HG03469 (cell line): ENCODE data around the gene TMEM81.

Source experiments
- ATAC-seq: cut with Tn5 transposase; IDR thresholded peaks from one replicate; pipeline ENCODE4 v1.9.1; 2021; ENCODE audit warnings: mild to moderate bottlenecking, moderate library complexity, moderate number of reproducible peaks; ENCODE audit not compliant: unreplicated experiment

TMEM81 gene

DNA sequence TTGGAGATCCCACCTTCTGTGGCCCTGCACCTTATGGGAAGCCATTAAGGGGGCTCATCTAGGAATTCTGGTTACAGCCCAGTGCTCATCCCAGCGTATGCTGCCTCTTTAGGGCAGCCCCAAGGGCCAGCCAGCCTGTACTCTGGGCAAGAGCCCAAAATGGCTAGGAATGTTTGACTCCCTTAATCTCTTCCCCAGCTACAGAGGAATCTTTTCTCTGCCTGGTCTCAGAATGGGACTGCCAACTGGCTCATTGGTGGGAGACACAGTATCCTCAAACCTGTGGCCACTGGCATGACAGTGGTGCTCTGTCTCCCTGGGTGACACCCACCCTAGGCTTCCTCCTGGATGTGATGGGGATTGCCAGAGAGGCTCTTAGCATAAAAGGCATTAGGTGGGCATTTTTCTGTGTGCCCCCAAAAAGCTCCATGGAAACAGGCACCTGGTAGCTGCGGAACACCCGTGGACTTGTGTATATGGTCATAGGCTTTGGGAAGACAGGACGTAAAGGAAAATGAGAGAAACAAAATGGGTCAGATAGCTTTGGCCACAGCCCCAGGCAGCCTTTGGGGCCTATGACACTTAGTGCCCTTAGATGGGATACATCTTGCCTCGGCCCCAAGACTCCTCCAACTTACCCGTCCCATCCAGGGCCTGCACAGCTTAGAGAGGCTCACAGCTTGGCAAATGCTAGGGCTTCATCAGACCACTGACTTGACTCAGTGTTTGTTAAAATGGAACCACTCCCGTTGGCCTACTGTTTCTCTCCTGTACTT, 6.9 kb downstream of the TMEM81 start:
- no peak for ATAC-seq

DNA sequence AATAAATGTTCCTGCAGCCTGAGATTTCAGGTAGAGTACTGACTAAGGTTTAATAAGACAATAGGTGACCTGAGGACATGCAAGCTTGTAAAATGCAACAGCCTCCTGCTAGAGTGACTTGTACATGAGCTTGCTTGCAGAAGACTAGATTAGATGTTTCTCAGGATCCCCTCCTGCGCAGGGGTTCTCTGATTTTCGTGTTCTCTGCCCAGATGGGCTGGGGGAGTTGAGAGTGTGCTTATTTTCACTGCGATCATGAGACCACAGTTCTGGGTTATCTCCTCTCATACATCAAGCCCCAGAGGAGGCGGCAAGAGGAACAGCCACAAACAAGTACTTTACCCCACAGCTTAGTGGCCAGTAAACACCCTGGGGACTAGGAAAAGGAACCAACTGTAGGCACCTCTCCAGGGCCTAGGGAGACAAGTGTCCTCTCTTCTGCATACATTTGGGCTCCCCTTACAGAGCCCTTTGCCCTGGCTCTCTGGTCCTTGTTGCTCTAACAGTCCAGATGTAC, 8.0 kb downstream of the TMEM81 start:
- ATAC-seq = no peak

DNA sequence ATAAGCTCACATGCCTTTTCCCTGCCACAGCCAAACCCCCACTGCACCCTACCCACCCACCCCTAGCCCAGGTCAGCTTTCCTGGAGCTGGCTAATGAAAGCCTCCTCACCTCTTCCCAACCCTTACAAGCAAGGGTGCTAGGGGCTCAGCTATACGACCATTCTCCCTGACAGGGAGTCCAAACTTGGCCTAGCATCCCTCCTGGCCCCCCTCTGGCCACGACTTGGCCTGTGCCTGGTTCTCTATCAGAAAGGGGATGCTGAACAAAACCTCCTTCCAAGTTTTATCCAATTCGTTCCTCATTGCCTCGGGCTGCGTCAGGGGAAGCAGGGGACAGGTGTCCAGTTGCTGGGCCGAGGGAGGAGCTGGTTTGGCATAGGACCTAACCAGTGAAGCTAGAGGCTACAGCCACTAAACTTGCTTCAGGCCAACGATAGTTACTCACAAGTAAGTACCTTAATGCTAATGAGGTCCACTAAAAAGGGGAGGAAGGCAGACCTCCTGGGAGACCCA, 8.6 kb downstream of the TMEM81 start:
- no peak for ATAC-seq

DNA sequence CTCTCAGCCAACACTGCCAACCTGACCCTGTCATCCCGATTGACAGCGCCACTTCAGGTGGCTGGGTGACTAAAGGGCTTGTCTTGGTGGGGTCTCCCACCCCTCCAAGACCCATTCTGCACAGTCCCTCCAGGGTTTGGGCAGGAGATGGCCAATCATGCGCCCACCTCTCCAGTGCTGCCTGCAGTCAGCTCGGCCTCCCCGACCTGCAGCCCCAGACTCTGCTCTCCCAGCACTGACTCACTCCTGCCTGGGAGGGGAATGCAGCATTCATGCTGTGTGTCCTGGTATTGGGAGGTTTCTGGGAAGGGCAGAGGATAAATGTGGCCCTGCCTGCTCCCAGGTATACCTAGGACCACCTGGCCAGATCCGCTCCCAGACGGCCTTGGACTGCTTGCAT, 9.7 kb downstream of the TMEM81 start:
- no peak for ATAC-seq

DNA sequence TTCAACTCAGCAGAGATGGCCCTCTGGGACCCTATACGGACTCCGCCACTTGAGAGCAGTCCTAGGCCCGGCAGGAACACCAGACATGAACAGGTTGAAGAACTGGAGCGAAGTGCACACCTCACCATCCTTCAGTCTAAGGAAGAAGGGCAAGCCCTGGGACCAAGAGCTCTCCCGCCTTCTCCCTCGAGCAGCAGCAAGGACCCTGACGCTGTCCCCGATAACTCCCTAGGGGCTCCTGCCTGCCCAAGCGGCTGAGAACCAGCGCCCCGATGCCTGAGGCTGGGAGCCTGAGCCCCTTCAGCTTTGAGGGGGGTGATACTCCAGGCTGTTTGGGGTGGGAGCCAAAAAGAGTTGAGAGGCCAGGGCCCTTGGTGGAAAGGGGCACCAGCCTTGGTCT, 10.2 kb downstream of the TMEM81 start:
- no peak for ATAC-seq

DNA sequence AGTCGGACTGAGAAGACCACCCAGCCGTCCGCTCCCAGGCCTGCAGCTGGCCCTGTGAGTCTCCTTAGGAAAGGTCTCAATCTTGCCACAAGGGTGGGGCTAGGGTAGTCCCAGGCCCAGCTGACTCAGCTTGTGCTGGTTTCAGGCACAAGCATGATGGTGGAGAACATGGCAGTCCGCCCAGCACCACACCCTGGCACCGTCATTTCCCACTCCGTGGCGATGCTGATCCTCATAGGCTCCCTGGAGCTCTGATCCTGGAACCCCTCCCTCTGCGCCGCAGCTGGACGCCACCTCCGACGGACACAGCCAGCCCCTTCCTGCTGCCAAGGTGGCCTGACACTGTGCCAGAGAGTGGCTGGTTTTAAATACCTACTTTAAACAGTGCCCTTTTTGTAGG, 10.7 kb downstream of the TMEM81 start:
- no peak for ATAC-seq

DNA sequence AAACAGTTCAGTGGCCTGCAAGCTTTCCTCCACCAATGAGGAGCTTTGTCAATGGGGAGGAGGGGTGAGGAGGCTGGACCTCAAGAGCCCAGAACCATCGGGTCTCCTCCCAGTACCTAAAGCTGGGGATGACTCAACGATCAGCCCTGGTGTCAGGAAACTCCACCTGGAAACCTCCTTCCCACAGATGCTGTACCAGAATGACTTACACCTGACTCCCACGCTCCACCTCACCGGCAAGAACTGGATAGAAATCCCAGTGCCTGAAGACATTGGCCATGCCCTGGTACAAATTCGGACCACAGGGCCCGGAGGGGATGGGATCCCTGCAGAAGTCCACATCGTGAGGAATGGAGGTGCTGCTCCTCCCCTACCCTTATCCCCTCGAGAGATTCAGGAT, 11.4 kb downstream of the TMEM81 start:
- ATAC-seq = no peak

DNA sequence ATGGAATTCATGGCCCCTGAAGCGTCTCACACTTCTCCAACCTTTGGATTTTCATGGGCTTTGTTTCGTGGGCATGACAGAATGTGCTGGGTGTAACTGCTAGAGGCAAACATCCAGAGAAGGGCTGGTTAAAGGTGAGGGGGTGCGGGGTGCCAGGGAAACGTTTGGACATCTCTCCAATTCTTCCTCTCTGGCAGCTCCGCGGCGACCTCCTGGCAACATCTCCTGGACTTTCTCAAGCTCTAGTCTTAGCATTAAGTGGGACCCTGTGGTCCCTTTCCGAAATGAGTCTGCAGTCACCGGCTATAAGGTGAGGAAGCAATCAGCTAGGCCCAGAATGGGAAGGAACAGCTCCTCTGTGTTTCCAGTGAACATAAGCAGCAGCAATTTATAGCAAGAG, 12.0 kb downstream of the TMEM81 start:
- ATAC-seq = no peak

DNA sequence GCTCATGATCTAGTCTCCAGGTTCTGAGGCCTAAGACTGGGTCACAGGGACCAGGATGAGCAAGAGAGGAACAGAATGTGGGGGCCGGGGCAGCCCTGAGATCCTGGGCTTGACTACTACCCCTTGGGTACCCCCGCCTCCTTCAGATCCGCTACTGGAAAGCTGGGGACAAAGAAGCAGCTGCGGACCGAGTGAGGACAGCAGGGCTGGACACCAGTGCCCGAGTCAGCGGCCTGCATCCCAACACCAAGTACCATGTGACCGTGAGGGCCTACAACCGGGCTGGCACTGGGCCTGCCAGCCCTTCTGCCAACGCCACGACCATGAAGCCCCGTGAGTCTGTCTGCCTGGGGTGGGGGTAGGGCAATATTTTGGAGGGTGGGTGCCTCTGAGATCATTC, 12.5 kb downstream of the TMEM81 start:
- ATAC-seq = no peak

DNA sequence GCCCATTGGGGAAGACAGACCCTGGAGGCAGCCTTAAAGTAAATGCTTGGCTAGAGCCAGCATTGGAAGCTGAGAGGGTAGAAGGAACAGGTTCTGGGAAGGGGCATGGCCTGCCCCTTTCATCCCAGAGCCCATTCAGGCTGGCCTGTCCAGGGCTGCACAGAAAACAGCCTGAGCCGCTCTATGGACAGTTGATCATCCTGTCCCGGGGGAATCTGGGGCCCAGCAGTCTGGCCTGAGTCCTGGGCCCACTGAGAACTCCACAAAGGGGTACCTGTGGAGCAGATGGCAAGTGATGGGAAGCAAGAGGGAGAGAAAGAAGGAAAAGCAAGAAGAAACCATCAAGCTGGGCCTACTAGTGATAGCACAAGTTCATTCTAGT, 13.2 kb downstream of the TMEM81 start:
- no peak for ATAC-seq

DNA sequence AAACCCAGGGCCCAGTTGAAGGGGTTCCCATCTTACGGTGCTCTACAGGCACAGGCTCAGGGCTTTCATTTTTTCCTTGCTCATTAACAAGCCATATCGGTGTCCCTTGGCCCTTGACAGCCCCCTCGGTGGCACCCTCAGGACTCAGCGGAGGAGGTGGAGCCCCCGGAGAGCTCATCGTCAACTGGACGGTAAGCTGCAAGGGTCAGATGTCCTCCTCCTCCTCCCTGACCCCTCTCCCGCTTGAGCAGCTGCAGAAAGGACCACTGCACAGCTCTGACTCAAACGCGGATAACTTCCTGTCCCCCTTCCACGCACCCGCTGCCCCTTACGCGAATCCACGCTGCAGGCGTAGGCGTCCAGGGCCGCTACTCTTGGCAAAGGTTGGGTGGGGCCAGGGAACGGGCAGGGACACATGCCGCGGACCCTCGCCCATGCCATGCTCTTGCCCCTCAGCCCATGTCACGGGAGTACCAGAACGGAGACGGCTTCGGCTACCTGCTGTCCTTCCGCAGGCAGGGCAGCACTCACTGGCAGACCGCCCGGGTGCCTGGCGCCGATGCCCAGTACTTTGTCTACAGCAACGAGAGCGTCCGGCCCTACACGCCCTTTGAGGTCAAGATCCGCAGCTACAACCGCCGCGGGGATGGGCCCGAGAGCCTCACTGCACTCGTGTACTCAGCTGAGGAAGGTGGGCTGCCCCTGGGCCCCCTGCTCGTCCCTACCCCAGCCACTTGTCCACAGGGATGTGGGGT, 14.7 kb downstream of the TMEM81 start:
- ATAC-seq = no peak

DNA sequence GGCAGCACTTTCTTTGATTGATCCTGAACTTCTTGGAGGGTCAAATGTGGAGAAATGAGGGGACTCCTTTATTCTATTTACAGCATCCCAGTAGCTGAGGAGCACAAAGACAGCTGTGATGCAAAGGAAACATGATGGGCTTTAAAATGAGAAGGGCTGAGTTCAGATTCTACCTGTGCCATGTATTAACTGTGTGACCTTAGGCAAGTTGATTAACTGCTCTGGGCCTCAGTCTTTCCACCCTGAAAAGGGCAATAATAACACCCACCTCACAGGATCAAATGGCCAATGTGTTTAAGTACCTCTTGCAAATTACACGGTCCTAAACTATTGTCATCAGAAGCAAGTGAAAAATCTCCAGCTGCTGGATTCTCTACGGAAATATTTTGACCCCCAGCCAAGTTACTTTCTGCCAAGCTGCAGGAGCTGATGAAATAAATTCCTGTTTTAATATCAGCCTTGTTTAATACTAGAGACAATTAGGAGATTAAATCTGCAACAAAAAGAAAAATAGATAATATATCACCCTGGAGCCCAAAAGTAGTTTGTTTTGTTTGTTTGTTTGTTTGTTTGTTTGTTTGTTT, 15.7 kb downstream of the TMEM81 start:
- ATAC-seq = no peak

DNA sequence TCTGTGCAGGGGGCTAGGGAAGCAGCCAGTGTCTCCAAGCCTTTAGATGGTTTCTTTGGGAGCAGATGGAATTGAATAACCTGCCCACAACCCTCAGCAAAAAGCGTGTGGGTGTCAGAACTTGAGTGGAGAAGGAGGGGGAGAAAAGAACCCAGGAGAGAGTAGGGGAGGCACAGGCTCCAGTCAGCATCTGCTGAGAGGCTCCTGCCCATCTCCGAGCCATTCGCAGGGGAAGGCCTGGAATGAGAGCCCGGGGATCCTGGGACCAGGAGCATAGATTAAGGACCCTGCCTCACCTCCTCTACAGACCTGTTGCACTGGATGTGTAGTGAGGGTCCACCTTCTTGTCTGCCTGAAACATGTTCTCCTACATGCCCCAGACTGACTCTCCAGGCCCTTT, 16.3 kb downstream of the TMEM81 start:
- ATAC-seq = no peak

DNA sequence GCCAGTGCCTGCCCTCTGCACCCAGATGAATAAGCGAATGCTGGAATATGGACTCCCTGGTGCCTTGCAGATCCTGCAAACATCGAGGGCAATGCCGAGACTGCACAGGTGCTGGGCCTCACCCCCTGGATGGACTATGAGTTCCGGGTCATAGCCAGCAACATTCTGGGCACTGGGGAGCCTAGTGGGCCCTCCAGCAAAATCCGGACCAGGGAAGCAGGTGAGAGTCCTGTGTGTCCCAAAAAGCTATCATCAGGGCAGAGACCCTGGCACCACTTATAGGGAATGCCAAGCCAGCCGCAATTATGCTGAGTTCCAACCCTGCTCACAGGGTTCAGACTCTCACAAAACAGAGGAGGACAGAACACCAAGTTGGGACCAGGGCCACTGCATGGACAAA, 17.2 kb downstream of the TMEM81 start:
- ATAC-seq = no peak

DNA sequence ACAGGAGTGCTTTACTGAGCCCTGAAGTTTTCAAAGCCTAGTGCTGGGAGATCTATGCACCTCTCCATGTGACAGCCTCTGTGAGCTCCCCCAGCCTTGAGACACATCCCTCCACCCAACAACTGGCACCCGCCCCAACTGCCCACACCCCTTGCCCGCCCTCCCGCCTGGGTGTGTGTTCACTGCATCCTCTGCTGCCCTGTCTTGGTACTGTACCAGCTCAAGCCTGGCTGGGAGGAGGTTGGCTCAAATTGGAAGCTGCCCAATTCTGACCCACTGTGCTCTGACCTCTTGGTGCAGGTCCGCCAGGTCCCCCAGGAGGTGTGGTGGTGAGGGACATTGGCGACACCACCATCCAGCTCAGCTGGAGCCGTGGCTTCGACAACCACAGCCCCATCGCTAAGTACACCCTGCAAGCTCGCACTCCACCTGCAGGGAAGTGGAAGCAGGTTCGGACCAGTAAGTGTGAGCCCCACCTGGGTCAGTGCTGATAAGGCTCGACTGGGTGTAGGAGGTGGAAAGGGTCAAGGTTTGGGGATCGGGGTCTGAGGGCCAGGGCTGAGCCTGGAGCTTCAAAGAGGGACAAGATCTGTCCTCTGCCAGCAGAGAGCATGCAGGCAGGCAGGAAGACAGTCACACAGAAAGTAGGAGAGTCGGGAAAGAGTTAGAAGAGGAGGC, 18.0 kb downstream of the TMEM81 start:
- ATAC-seq = no peak

DNA sequence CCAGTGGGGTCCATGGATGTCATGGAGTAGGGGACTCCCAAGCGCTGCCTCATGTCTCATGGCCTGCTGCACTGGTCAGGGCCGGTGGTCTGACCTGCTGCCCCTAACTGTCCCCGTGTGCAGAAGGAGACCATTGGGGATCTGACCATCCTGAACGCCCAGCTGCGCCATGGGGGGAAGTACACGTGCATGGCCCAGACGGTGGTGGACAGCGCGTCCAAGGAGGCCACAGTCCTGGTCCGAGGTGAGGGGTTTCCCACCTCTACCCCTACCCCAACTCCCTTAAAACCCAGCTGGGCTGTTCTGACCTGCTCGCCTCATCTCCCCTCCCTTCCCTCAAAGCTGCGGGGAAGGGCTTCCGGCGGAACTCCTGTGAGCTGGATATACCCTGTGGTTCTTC, 18.6 kb downstream of the TMEM81 start:
- ATAC-seq = no peak

DNA sequence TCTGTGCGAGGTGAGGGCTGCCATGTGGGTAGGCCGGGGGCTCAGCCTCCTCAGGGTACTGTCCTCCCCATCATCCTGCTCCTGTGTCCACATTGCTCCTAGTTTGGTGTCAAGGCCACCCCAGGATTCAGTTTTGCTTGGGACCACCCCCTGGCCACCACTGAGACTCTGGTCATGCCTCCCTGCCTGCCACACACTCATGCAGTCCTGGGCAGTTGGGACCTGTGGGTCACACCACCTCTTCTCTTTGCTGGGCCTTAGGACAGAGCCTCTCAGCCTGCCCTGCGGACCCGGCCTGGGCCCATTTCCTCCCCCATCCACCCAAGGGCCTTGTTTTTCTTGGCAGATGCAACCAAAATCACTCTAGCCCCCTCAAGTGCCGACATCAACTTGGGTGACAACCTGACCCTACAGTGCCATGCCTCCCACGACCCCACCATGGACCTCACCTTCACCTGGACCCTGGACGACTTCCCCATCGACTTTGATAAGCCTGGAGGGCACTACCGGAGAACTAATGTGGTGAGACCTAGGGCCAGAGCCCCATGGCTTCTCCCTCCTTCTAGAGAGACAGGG, 19.4 kb downstream of the TMEM81 start:
- ATAC-seq = no peak

DNA sequence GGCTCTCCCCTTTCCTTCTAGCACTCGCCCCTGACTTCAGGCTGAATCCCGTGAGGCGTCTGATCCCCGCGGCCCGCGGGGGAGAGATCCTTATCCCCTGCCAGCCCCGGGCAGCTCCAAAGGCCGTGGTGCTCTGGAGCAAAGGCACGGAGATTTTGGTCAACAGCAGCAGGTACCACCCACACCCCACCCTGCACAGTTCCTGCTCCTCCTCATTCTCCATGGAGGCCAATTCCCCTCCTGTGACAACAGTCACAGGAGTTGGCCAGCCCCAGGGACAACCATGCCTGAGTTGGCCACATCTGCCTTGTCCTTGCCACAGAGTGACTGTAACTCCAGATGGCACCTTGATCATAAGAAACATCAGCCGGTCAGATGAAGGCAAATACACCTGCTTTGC, 20.0 kb downstream of the TMEM81 start:
- ATAC-seq = no peak

DNA sequence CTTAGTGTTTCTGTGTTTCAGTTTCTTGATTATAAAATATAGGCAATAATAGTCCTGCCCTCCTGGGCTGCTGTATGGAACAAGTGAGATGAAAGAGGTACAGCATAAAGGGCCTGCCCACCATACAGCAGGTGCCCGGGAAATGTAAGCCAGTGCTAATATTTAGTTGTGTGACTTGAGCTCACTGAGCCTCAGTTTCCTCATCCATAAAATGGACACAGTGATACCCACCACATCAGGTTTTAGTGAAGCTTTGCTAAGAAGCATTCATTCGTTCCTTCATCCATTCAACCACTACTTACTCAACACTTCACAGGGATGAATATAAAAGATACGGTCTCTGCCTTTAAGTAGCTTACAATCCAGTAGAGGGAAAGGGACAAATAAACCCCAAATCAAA, 21.4 kb downstream of the TMEM81 start:
- ATAC-seq = no peak

DNA sequence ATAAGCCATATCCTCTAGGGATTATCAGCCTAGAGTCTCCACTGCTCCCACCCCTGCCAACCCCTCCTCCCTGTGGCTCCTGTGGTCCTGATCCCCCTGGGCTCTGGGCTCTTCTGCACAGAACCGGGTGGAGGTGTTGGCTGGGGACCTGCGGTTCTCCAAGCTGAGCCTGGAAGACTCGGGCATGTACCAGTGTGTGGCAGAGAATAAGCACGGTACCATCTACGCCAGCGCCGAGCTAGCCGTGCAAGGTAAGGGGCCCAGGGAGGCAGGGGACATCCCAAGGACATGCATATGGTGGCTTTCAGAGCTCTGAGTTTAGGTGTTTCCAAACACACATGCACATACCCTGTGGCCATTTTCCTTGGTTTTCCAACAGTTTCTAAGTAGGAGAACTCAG, 21.9 kb downstream of the TMEM81 start:
- ATAC-seq = no peak

DNA sequence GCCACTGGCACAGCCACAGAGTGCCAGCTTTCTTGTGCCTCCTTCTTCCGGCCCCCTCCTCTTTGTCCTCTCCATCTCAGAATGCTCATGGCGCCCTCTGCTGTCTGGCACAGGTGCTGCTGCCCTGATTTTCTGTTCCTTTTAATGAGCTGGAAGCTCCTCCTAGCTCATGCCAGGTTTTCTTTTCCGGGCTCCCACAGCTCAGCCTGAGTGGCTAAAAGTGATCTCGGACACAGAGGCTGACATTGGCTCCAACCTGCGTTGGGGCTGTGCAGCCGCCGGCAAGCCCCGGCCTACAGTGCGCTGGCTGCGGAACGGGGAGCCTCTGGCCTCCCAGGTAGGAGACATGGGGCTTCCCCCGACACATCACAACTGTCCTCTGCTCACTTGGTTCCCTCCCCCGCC, 22.6 kb downstream of the TMEM81 start:
- ATAC-seq = no peak
